ENCODE data around the gene CFAP20DC.
"Not testable (repeated sequence)": the region's sequence is repeated elsewhere in the genome, so short reads cannot be mapped to it uniquely, and the experiment has no call there.

CFAP20DC gene

GRCh38 chr3:58746758-58747157 is 303.1 kb downstream of the CFAP20DC start:
- no peak for DNase-seq (ENCODE audit: low read depth in 2 of 2)

GRCh38 chr3:58743296-58743695 is 306.5 kb downstream of the CFAP20DC start:
- no peak for DNase-seq (ENCODE audit: low read depth in 2 of 2)

GRCh38 chr3:58742239-58742638 is 307.6 kb downstream of the CFAP20DC start:
- no peak for DNase-seq (ENCODE audit: low read depth in 2 of 2)

GRCh38 chr3:58737644-58738043 is 312.2 kb downstream of the CFAP20DC start:
- no peak for DNase-seq (ENCODE audit: low read depth in 2 of 2)

- DNase-seq (ENCODE audit: low read depth in 2 of 2): no peak
Measured at GRCh38 chr3:58731673-58732072, 318.2 kb downstream of the CFAP20DC start.

GRCh38 chr3:58728723-58729122 is 321.1 kb downstream of the CFAP20DC start:
- DNase-seq (ENCODE audit: low read depth in 2 of 2): no peak

GRCh38 chr3:58725326-58725853 is 324.4 kb downstream of the CFAP20DC start:
- DNase-seq (ENCODE audit: low read depth in 2 of 2): no peak

- no peak for DNase-seq (ENCODE audit: low read depth in 2 of 2)
Measured at GRCh38 chr3:58724336-58724735, 325.5 kb downstream of the CFAP20DC start.

GRCh38 chr3:58723173-58723572 is 326.7 kb downstream of the CFAP20DC start:
- no peak for DNase-seq (ENCODE audit: low read depth in 2 of 2)

GRCh38 chr3:58722561-58722960 is 327.3 kb downstream of the CFAP20DC start:
- no peak for DNase-seq (ENCODE audit: low read depth in 2 of 2)

GRCh38 chr3:58720526-58720925 is 329.3 kb downstream of the CFAP20DC start:
- no peak for DNase-seq (ENCODE audit: low read depth in 2 of 2)

GRCh38 chr3:58719684-58720083 is 330.1 kb downstream of the CFAP20DC start:
- DNase-seq (ENCODE audit: low read depth in 2 of 2): no peak

- no peak for DNase-seq (ENCODE audit: low read depth in 2 of 2)
Measured at GRCh38 chr3:58713715-58714401, 336.0 kb downstream of the CFAP20DC start.

- no peak for DNase-seq (ENCODE audit: low read depth in 2 of 2)
Measured at GRCh38 chr3:58711871-58712270, 338.0 kb downstream of the CFAP20DC start.

GRCh38 chr3:58708983-58709382 is 340.8 kb downstream of the CFAP20DC start:
- DNase-seq (ENCODE audit: low read depth in 2 of 2): not testable (repeated sequence)

- no peak for DNase-seq (ENCODE audit: low read depth in 2 of 2)
Measured at GRCh38 chr3:58708116-58708791, 341.6 kb downstream of the CFAP20DC start.

GRCh38 chr3:58707390-58707930 is 342.4 kb downstream of the CFAP20DC start:
- DNase-seq (ENCODE audit: low read depth in 2 of 2): no peak

GRCh38 chr3:58706395-58707167 is 343.2 kb downstream of the CFAP20DC start:
- DNase-seq (ENCODE audit: low read depth in 2 of 2): no peak

GRCh38 chr3:58704745-58705144 is 345.1 kb downstream of the CFAP20DC start:
- DNase-seq (ENCODE audit: low read depth in 2 of 2): no peak

GRCh38 chr3:58704304-58704703 is 345.5 kb downstream of the CFAP20DC start:
- DNase-seq (ENCODE audit: low read depth in 2 of 2): not testable (repeated sequence)

GRCh38 chr3:58698246-58698645 is 351.6 kb downstream of the CFAP20DC start:
- DNase-seq (ENCODE audit: low read depth in 2 of 2): no peak

GRCh38 chr3:58697561-58697960 is 352.3 kb downstream of the CFAP20DC start:
- no peak for DNase-seq (ENCODE audit: low read depth in 2 of 2)
